GM21423 (cell line): Measurements from ENCODE around the gene ALK.

ENCODE experiments used
- ATAC-seq: cut with Tn5 transposase; IDR thresholded peaks from one replicate; pipeline ENCODE4 v1.9.1; 2021; ENCODE audit warnings: mild to moderate bottlenecking, moderate library complexity; ENCODE audit not compliant: unreplicated experiment

Gene ALK

DNA sequence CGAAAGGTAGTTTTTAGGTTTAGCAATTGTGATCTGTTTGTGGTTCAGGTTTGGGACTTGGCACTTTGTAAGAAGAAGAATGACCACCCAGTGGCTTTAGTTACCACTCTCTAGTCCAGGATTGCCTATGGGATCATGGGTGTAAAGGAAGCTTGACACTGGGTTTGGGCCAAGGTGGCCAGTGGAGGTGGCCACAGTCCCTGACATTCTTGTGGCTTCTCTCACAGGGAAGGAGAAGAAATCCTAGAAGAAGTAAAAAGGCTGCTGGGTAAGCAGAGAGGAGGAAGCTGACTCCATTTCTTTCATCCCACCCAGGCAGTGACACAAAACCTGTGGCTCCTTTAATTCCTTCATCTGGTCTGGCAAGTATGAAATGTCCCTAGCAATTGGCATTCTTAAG lies 411.5 kb downstream of the ALK start:
- ATAC-seq = no peak

DNA sequence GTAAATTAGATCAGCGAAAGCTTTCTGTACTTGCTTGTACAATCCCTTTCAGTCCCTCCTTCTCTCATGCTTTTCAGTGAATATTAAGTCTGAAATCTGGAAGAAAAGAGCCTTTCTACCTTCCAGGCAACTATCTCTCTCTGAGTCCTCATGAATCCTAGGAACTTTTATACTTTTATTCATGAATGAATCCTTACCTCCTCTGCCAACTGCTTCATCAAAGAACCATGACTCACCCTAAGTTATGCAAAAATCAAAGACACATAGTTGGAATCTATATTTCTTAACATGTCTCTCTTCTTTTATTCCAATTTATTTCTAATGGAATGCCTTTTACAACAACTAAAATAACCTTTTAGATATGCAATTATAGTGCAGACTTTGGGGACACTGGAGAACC lies 412.0 kb downstream of the ALK start:
- ATAC-seq = no peak

DNA sequence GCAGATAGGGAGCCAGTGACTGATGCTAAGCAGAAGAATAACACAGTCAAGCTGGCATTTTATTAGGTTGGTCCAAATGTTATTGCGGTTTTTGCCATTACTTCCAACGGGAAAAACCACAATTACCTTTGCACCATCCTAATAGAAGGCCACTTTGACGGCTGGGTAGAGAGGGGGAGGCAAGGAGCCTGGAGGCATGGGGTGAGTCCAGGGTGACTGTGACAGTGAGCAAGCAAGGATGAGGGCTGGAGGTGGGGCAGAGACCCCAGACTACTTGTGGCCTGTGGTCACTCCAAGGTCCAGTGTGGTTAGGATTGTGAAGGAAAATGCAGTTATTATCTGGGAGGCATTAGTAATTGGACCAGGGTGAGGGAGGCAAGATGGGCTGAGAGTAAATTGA lies 416.6 kb downstream of the ALK start:
- ATAC-seq = no peak

DNA sequence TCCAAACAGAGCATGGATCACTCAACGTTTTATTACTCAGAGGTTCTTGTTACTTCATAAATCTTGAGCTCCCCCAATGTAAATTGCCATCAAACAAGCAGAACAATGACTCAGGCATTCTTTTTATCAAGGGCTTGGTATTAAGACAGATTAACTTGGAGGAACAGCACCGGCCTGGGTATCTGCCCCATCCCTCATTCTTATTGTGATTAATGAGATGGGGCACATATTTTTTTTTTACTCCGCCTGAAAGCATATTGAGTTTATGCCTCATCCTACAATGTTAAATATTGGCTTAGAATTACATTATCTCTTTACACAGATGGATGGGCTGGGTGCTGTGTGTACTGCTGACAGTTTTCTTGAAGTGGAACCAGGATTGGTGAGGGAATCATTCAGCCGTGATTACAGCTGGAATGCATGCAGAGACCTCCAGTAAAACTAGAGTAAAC lies 418.9 kb downstream of the ALK start:
- ATAC-seq = no peak

DNA sequence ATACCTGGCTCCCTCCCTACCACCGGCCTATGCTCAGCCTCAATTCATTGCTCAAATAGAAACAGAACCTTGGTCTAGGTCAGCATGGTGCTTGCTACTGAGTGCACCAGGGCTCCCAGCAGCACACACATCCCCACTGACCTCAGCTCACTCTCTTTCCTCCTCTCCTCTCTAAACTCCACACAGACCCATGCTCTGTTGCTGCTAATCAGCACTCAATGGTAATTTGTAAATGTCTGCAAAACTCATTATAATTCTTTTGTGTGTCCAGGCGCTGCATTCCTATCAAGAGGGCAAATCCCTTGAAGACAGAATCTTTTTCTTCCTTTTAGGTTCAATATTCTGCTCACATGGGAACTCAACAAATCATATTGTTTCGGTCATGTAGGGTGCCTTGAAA lies 424.0 kb downstream of the ALK start:
- no peak for ATAC-seq

DNA sequence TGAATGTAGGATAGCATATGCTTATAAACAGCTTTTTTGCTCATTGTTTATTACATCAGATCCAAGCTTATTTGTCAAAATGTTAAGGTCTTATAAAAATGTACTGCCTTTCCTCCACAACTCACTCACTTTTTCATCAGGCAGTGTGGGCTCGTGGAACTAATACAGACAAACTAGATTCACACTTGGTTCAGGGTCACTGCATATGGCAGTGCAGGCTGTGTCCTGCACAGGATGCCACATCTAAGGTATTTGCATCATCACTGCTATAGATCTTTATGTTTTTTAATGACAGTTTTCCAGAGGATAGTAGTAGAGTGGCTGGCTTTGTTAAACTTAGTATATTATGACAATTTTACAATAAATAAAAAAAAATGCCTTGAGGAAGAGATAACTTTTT lies 425.2 kb downstream of the ALK start:
- ATAC-seq = no peak

DNA sequence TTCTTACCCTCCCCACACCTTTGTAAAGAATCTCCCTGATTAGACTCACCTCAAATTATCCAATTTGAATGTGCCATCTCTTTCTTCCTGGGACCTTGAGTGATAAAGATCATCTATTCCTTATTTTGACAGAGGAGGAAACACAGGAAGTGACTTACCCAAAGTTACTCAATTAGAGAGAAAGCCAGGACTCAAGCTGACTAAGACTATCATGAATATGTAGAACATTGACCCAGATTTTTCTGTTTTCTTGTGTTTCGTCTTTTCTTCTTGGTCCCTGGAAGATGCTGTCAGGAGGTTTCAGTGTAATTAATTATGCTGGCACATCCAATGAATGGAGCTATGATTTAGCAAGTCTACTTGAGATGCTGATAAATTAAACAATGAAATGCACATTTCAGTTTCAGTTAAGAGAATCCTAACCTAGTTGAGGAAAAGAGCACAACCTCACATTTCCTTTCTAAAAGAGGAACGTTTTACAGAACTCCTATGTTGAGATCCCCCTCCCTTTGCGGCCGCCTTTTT lies 425.8 kb downstream of the ALK start:
- no peak for ATAC-seq

DNA sequence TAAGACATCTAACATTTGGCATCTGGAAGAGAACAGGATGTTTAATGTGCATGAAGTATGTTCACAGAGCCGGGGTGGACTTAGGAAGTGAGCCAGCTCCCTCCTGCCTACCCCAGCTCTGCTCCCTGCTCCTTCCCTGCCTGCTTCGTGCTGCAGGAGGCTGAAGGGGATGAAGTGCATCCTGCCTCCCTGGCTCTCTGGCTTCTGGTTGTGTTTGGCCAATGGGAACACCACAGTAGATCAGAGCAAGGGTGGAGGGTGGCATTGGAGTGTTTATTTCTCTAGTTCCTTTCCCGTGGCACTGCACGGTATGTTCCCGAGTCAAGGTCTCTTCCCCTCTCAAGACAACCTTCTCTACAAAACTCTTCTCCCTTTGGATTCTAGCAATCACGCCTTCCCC lies 426.3 kb downstream of the ALK start:
- ATAC-seq = no peak

DNA sequence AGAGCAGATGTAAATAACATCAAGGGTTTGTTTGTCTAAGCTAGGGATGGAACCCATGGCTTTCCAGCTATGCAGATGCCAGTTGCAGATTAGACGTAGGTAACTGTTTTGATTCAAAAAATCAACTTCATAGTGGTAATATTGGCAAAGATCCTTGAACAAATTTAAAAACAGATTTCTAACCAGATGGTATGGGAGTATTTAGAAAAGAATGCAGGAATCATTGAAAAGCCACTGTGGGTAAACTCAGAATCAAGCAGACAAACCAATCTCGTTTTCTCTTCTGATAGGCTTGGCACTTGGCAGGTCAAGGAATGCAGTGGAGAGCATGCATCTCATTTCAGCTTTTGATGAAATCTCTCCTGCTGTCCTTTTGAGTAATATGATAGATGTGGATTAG lies 428.7 kb downstream of the ALK start:
- no peak for ATAC-seq

DNA sequence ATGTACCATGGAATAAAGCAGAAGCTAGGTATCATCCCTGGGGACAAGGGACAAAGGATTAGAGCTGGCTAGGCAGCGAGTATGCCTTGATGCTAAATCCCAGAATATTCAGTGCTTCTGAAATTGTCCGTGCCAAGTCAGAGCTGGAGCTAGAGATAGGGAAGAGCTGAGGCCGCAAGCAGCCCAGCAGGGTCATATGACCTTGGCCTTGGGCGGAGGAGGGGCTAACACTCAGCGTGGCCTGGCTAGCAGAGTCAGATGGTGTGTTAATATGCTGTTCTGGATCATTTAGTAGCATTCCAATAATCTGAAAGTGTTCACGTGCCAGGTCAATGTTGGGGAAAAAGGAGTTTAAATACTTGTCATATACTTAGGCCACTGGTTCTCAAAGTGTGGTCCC lies 431.3 kb downstream of the ALK start:
- ATAC-seq = no peak

DNA sequence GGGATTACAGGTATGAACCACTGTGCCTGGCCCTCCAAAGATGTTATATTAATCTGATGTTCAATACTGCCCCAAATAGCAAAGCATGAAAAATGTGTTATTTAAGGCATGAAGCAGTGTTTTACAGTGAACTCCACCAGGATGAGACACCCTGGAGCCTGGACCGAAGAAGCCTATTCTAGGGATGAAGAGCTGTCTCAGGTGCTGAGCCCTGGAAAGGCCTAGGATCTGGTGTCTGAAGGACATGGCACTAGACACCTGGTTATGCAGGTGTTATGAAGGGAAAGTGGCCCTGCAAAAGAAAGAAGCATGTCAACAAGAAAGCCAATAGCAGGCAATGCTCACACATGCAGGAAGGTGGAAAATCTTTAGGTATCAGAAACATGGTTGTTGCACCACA lies 431.8 kb downstream of the ALK start:
- no peak for ATAC-seq

DNA sequence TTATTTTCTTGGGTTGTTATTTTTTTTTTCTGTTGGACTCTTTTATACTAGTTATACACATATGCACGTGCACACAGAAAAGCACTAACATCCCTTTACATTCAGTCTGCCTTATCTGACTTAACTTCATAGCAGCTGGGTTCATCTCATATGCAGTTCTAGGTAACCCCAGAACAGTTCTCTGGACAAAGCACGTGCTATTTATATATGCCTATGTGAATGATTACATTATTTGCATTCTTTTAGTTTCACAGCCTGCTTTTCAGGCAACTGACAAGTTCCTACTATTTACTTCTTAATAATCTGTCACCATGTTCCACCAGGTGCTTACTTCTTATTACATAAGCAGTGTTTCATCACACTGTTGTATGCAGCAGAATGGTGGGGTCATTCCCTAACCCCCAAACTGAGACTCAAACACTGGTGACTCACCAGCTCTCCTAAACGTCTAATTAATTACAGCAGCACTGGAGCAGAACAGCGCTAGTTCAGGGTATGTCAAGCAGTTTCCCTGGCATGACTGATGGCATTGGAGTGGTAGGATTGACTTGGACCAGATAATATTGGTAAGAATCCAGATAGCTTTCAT lies 433.3 kb downstream of the ALK start:
- ATAC-seq = no peak

DNA sequence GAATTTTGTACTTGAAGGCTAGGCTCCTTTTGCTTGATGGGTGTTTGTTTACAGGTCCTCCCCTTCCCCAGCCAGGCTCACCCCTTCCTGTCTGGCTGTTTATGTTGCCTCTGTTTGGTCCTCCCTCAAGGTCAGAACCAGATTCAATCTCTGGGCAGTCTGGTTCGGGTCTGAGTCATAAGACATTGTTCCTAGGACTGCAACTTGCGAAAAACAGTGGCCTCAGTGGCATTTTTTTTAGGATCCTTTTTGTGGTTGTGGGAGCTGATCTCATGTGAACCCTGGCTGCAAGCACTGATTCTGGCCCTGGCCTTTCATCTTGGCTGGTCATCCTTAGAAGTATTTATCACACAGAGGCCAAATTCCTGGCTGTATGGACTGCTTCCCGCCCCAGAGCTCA lies 435.8 kb downstream of the ALK start:
- no peak for ATAC-seq

DNA sequence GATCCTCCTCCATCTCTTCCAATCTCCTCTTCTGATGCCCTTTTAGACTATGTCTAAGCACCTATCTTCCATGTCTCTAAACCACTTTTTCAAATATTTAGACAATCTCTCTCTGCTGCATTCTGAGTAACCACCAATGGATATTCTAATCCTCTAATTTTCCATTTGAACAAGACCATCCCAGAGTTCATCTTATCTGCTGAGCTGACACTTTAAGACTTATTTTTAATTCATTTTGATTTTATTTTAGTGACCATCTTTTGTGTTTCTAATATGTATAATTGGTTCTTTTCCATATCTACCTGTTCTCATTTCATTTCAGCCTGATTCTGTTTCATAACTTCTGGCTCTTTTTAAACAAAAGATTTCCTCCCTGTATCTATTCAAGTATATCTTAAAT lies 436.3 kb downstream of the ALK start:
- no peak for ATAC-seq

DNA sequence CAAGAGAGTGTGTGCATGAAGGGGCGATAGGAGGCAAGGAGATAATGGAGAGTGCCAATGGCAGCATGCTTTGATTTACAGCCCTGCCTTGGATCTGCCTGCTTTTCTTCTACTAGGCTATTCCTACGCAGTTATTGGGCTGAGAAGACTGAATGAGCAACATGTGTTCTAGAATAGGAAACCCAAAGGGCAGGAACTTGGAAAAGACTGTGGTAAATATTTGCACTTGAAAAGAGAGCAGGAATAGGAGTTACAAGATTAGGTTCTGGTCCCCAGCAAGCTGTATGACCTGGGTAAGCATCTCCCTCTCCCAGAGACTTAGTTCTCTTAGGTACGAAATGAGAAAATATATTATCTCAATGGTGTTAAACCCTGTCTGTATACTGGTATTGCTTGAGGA lies 438.5 kb downstream of the ALK start:
- ATAC-seq = no peak

DNA sequence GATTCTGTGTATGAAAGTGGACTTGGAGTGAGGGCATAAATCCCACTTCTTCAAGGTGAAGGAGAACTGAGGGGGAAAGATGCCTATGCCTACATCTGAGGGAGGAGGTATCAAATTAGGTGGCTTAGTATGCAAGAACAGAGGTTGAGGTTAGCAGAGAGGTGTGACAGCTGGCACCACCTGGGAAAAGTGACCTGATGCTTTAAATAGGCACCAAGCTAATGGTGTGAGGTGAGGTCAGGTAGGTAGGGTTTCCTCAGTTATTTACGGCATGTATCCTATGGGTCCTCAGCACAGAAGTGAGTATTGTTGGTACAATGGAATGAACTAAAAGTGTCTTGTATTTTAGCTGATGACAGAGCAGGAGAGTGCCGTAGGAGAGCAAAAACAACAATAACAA lies 439.0 kb downstream of the ALK start:
- ATAC-seq = no peak

DNA sequence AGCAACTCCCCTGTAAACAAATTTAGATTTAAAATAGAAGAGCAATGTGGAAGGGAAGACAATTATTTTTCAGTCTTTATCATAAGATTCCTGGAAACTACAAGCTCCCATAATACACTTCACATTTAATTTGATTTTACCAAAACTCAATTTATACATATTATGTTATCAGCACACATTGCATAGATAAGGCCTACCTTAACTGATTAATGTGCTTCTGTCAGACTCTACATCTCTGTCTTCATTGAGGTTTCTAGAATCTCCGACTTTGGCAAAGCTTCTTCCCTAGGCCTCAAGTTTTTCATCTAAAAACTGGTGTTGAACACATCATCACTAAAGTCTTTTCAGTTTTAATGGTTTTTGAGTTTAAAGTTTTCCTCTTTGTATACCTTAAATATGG lies 440.1 kb downstream of the ALK start:
- ATAC-seq = no peak

DNA sequence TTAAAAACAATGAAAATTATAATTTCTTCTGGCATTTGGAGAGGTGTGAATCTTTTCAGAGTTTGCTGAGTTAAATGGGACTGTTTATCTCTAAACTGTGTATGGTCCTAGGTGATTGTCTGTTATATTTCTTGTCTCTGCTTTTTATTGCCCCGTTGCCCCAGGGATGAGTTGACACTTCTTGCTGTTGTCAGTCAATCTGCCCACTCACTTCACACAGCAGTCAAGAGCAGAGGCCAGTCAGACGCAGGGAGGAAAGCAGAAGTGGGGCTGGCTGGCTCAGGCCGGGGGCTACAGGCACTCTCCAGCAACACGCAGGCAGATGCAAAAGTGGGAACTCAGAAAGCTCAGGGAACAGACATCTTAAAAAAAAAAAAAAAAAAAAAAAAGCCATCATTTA lies 441.0 kb downstream of the ALK start:
- no peak for ATAC-seq

DNA sequence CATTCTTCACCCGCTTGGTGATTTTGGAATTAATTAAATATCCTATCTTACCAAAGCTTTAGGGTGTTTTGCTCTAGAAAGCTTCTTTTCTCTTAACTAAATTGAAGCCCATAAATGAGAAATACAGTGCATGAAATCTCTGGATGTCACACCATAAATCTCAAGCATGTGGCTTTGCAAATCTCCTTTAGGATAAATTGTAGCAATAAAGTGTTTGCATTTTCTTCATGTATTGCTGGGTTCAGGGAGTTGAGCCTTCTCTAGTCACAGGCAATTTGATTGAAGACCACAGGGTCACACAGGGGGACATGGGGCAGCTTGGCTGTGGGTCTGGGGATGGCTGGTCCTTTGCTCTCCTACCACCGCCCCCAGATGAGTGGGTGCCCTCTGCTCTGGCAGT lies 442.0 kb downstream of the ALK start:
- no peak for ATAC-seq

DNA sequence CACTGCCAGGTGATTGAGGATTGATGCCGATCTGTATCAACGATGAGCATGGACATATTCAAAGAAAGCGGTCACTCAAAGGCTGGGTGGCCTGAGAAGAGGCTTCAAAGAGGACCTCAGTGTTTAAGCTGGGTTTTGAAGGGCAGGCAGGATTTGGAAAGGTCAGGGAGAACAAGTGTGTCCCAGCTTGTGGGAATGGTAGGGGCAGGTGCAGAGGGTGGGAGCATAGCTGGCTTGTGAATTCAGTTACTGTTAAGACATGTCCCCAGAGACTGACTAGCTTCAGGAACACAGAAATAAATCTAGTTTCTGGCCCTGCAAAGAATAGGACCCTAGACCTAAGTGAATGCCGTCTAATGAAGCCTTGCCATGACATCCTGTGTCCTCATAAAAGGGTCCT lies 442.7 kb downstream of the ALK start:
- no peak for ATAC-seq

DNA sequence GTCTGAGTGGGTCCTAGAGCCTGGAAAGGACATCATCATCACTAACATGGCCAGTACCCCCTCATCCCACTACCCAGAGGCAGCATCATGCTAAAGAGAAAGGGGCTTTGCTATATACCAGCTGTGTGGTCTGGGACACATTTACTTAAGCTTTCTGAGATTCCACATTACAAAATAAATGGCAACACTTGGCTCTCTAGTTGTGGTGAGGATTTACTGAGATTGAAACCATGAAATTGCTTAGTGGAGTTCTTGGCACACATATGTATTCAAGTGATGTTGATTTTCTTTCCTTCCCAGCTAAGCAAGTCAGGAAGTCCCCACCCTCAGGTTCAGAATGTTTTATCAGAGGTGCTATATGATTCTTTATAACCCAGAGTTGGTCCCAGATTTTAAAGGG lies 444.2 kb downstream of the ALK start:
- no peak for ATAC-seq

DNA sequence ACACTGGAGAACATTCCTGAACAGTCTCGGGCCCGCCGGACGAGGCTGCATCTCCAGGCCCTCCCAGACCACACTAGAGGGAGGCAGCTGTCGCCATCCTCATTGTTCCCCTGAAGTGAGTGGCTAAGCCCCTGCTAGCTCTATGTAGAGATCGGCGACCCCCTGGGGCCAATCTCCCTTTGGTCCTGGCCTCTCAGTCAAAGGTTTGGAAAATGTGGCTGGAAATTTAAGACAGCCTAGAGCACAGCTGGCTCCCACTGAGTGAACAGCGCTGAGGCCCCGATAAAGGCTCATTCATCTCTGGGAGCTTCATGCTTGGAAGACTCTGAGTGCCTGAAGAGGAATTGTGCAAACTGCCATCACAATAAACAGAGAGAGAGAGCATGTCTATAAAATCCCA lies 445.9 kb downstream of the ALK start:
- ATAC-seq = no peak

DNA sequence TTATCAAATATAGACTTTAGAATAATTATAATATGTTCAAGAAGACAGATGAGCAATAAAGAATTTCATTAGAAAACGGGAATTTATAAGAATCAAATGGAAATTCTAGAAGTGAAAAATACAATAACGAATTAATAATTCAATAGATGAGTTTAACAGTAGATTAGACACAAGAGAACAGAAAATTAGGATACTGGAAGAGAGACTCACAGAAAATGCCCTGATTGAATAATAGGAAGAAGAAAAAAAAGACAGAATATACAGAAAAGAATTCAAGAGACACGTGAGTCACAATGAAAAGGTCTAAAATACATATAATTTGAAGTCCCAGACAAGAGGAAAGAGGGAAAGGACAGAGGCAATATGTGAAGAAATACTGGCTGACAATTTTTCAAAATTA lies 451.4 kb downstream of the ALK start:
- ATAC-seq = no peak
